GM12878 (cell line): ENCODE measurements around the gene UBE2Z. TPM values are rescaled to one million over a fixed set of nuclear protein-coding genes. Genes with fewer than 3 reads are reported as not detected.

Experiments used
- ATAC-seq: fragments of 200-7000 bp; cut with Tn5 transposase; 3 replicates; pipeline ENCODE4 v1.9.1; 2020; ENCODE audit warnings: mild to moderate bottlenecking, moderate library complexity
- BruUV-seq: library from RNA; stranded (reverse); fragments of 400-500 nt; replicated peaks from 2 replicates; lab custom pipeline; 2021; lab: Mats Ljungman, UMichigan
- CTCF ChIA-PET: fragments of 300-600 bp; sonication (Branson Sonifier 250); formaldehyde crosslinking; extraction: SDS; loops from one replicate; lab custom pipeline; 2021; ENCODE audit warnings: inconsistent platforms; lab: Yijun Ruan, JAX
- POLR2A ChIA-PET: fragments of 350-600 bp; formaldehyde crosslinking; extraction: SDS; loops from one replicate; lab custom pipeline; 2021; ENCODE audit warnings: inconsistent platforms; lab: Charles Lee
- RAD21 ChIA-PET: fragments of 300-600 bp; sonication (Branson Sonifier 250); formaldehyde crosslinking; loops from one replicate; lab custom pipeline; 2023; ENCODE audit warnings: antibody characterized with exemption; ENCODE audit not compliant: unreplicated experiment; lab: Charles Lee
- SMC1A ChIA-PET: fragments of 300-600 bp; sonication (Branson Sonifier 250); formaldehyde crosslinking; loops from one replicate; lab custom pipeline; 2023; ENCODE audit not compliant: unreplicated experiment, uncharacterized antibody; lab: Charles Lee
- DNase-seq: peaks from one replicate; pipeline ENCODE4 v3.0.0-alpha.2; 2011; ENCODE audit warnings: low read depth, low spot score
- FAIRE-seq: peaks from 3 replicates; lab custom pipeline; 2011; peaks lifted over from hg19 to GRCh38; lab: Jason Lieb, UNC
- H2AFZ ChIP-seq: 2 replicates; pipeline ENCODE4 v1.6.0; 2011; ENCODE audit warnings: low read depth, low read length, control low read depth; ENCODE audit not compliant: control insufficient read depth
- H3K27ac ChIP-seq: 2 replicates; pipeline ENCODE4 v1.5.1; 2011; ENCODE audit warnings: control low read depth; ENCODE audit not compliant: control insufficient read depth, insufficient read depth
- H3K27me3 ChIP-seq, 2 experiments: replicated peaks in 1 of 2; 2 replicates each; pipeline versions ENCODE4 v1.6.0 to v1.6.1; 2011; ENCODE audit warnings: low read length in 1 of 2; ENCODE audit not compliant: control insufficient read depth in 2 of 2, insufficient read depth in 2 of 2
- H3K36me3 ChIP-seq, 2 experiments: 2 replicates each; pipeline ENCODE4 v1.5.1; 2011; ENCODE audit warnings: low read length in 1 of 2; ENCODE audit not compliant: control insufficient read depth in 2 of 2, insufficient read depth in 2 of 2
- H3K4me1 ChIP-seq: 2 replicates; pipeline ENCODE4 v1.6.1; 2011; ENCODE audit warnings: mild to moderate bottlenecking, low read length, moderate library complexity, mixed read lengths; ENCODE audit not compliant: control insufficient read depth, insufficient read depth
- H3K4me2 ChIP-seq: 2 replicates; pipeline ENCODE4 v1.6.0; 2011; ENCODE audit warnings: control low read depth; ENCODE audit not compliant: control insufficient read depth, insufficient read depth
- H3K4me3 ChIP-seq: fragments of 200-600 bp; sonication (generic); 2 replicates; pipeline ENCODE4 v1.5.1; 2016
- H3K79me2 ChIP-seq: 2 replicates; pipeline ENCODE4 v1.6.0; 2011; ENCODE audit warnings: low read length; ENCODE audit not compliant: control insufficient read depth, insufficient read depth
- H3K9ac ChIP-seq: 2 replicates; pipeline ENCODE4 v1.8.0; 2011; ENCODE audit warnings: low read length, control low read depth, mixed read lengths; ENCODE audit not compliant: control insufficient read depth, insufficient read depth
- H3K9me3 ChIP-seq: replicated peaks from 3 replicates; pipeline ENCODE4 v1.5.1; 2011; ENCODE audit warnings: mild to moderate bottlenecking, low read length; ENCODE audit not compliant: control insufficient read depth, insufficient read depth
- H4K20me1 ChIP-seq: 2 replicates; pipeline ENCODE4 v1.6.0; 2011; ENCODE audit not compliant: control insufficient read depth, insufficient read depth
- BMI1 ChIP-seq: fragments of 450-650 bp; IDR thresholded peaks from 2 replicates; pipeline ENCODE4 v1.6.1; 2016; ENCODE audit warnings: mild to moderate bottlenecking, moderate library complexity, borderline replicate concordance
- JUNB ChIP-seq: IDR thresholded peaks from 2 replicates; pipeline ENCODE4 v1.6.1; 2016; ENCODE audit warnings: antibody characterized with exemption, mild to moderate bottlenecking
- STAT3 ChIP-seq: IDR thresholded peaks from 2 replicates; pipeline ENCODE4 v1.6.1; 2011; ENCODE audit warnings: low read depth, low read length, improper control_type of control experiment
- YY1 ChIP-seq: IDR thresholded peaks from 2 replicates; pipeline ENCODE4 v1.6.1; 2011; ENCODE audit warnings: low read depth, mild to moderate bottlenecking, low read length
- ZNF207 ChIP-seq: fragments of 450-650 bp; IDR thresholded peaks from 2 replicates; pipeline ENCODE4 v1.6.1; 2014; ENCODE audit warnings: antibody characterized with exemption, mild to moderate bottlenecking, borderline replicate concordance
- WGBS: methylation state at CpG from one replicate; pipeline ENCODE4 v1.1.6; 2016; ENCODE audit warnings: low lambda C conversion rate; ENCODE audit not compliant: insufficient replicate concordance, insufficient coverage; ENCODE audit errors: missing lambda C conversion rate; 5-methylcytosine and 5-hydroxymethylcytosine counted together
- in situ Hi-C: fragments of 300-500 bp; cut with MboI; formaldehyde crosslinking; loops from 9 replicates; pipeline ENCODE4 v1.14.3; 2018; ENCODE audit warnings: mixed read lengths
- intact Hi-C: fragments of 100-400 bp; cut with micrococcal nuclease; formaldehyde crosslinking; loops from one replicate; pipeline ENCODE4 v1.14.2; 2022; ENCODE audit not compliant: unreplicated experiment
- polyA plus RNA-seq, 11 experiments: library from polyadenylated mRNA; depleted of rRNA in 4 of 11; unstranded in 6 of 11; stranded (reverse) in 5 of 11; fragments of >200 nt; fragmentation: Nextera tagmentation in 4 of 11; fragmentation: Illumina TruSeq in 1 of 11; extraction: Ambion mirVana in 4 of 11; extraction: Trizol in 1 of 11; gene quantifications; 1 replicate in 1 of 11; 2 replicates in 10 of 11; pipeline versions ENCODE4 v1.2.1 to v1.2.3, GENCODE V29; 2011 to 2016; ENCODE audit warnings: inconsistent platforms in 2 of 11, missing spikeins in 2 of 11, low read depth in 1 of 11
- total RNA-seq, 4 experiments: library from RNA; depleted of rRNA in 3 of 4; stranded (reverse); fragments of >200 nt in 3 of 4; fragmentation: Illumina TruSeq in 1 of 4; extraction: Trizol in 1 of 4; gene quantifications; 2 replicates each; pipeline versions ENCODE4 v1.2.1 to v1.2.3, GENCODE V29; 2013 to 2021
- TF ChIP-seq, protein P1 (sequence below): fragments of 450-650 bp; IDR thresholded peaks from 2 replicates; pipeline ENCODE4 v1.6.1; 2016; ENCODE audit warnings: mild to moderate bottlenecking

UBE2Z gene
- total and polyA plus RNA-seq, 10 of the 15 experiments (the other 5 are each of a cell fraction or from before 2014, with no cell fraction given), result 23.1 to 191 (median 57.4) TPM

DNA sequence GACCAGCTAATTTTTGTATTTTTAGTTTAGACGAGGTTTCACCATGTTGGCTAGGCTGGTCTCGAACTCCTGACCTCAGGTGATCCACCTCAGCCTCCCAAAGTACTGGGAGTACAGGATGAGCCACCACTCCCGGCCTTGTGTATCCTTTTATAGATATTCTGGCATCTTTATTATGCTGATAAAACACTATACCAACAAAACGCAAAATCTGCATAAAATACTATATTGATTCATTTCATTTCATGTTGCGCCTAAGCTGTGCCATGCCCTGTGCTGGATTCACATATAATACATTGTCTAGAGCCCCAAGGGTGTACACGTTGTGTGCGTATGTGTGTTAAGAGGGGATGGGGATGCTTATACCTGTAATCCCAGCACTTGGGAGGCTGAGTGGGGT, 3.8 kb upstream of the UBE2Z start:
- Histone ChIP-seq H3K27ac (no peak overlapping the region), H3K79me2 (peaks cover 18% of the 10 kb centered on the region), H2AFZ (no peak overlapping the region), H3K4me1 (no peaks in the 10 kb centered on the region), H3K4me3 (no peak overlapping the region), H3K9ac (no peak overlapping the region), H3K9me3 (no peaks in the 10 kb centered on the region), H3K4me2 (no peak overlapping the region), H4K20me1 (no peaks in the 10 kb centered on the region), H3K36me3 (no peaks in the 10 kb centered on the region), H3K27me3 (no peaks in the 10 kb centered on the region)
- no peak for TF ChIP-seq BMI1
- no peak for TF ChIP-seq STAT3
- no peak for TF ChIP-seq ZNF207
- no peak for TF ChIP-seq JUNB
- no peak for TF ChIP-seq YY1
- TF ChIP-seq, protein P1, sequence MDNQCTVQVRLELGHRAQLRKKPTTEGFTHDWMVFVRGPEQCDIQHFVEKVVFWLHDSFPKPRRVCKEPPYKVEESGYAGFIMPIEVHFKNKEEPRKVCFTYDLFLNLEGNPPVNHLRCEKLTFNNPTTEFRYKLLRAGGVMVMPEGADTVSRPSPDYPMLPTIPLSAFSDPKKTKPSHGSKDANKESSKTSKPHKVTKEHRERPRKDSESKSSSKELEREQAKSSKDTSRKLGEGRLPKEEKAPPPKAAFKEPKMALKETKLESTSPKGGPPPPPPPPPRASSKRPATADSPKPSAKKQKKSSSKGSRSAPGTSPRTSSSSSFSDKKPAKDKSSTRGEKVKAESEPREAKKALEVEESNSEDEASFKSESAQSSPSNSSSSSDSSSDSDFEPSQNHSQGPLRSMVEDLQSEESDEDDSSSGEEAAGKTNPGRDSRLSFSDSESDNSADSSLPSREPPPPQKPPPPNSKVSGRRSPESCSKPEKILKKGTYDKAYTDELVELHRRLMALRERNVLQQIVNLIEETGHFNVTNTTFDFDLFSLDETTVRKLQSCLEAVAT, result no peak
- SMC1A ChIA-PET, result interaction anchor here (0.7 to 1.8 kb wide), 3 partner anchors 10 to 19 kb away, joined by 4 to 5 read pairs (median 5); no protein-coding TSS in a partner anchor
- BruUV-seq, result no TSS peak
- POLR2A ChIA-PET, result interaction anchor here (0.7 kb wide), 1 partner anchor 10 kb away, joined by 3 read pairs; no protein-coding TSS in a partner anchor
- RAD21 ChIA-PET, result no interaction called here
- CTCF ChIA-PET, result interaction anchor here (0.6 to 0.7 kb wide), 2 partner anchors 11 to 15 kb away, joined by 3 to 4 read pairs; no protein-coding TSS in a partner anchor
- in situ Hi-C loops, result no loop called here
- DNase-seq, result no peak
- 76% methylated on average over 7 of the region's 7 CpGs for WGBS
- no peak for ATAC-seq
- no peak for FAIRE-seq
- intact Hi-C loops, result no loop called here
